Hypothalamus (tissue), 51 donors: ENCODE data around the gene SLC25A22.

Source experiments
- DNase-seq, 51 donors: peaks; one replicate each; lab custom pipeline; 2025; lab: John Stamatoyannopoulos, UW

SLC25A22 gene

DNA sequence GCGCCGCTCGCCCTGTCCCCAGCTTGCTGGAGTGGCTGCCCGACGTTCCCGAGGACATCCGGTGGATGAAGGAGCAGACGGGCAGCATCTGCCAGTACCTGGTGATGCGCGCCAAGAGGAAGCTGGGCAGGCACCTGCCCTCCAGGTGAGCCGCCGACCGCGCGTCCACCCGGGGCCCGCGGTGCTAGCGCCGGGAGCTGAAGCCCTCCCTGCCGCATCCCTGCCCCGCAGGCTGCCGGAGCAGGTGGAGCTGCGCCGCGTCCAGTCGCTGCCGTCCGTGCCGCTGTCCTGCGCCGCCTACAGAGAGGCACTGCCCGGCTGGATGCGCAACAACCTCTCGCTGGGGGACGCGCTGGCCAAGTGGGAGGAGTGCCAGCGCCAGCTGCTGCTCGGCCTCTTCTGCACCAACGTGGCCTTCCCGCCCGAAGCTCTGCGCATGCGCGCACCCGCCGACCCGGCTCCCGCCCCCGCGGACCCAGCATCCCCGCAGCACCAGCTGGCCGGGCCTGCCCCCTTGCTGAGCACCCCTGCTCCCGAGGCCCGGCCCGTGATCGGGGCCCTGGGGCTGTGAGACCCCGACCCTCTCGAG lies 26.3 kb upstream of the SLC25A22 start:
- DNase-seq = peak in 19 of 51 donors; percentile 16 to 63 (median 38)

DNA sequence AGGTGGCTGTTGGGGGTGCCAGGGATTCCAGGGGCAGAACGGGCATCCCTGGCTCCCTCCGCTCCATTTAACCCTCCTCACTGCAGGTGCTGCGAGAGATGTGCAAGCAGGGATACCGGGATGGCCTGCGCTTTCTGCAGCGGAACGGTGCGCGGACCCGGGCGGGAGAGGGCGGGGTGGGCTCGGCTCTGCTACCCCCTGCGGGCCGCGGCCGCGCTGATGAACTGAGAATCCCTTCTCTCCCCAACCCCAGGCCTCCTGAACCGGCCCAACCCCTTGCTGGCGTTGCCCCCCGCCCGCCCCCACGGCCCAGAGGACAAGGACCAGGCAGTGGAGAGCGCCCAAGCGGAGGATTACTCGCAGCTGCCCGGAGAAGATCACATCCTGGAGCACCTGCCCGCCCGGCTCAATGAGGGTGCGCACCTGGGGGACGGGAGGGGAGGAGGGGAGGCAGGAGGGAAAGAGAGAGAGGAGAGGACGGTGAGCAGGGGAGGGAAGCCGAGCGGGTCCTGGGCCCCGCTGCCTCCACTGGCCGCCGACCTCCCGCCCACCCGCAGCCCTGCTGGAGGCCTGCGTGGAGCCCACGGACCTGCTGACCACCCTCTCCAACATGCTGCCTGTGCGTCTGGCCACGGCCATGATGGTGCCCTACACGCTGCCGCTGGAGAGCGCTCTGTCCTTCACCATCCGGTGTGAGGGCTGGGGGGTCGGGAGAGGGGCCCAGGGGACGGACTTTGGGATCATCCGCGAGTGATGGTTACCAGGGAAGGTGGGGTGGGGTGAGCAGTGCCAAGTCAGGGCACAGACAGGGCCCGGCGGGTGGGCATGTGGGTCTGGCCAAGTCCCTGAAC lies 25.6 kb upstream of the SLC25A22 start:
- DNase-seq = no peak

DNA sequence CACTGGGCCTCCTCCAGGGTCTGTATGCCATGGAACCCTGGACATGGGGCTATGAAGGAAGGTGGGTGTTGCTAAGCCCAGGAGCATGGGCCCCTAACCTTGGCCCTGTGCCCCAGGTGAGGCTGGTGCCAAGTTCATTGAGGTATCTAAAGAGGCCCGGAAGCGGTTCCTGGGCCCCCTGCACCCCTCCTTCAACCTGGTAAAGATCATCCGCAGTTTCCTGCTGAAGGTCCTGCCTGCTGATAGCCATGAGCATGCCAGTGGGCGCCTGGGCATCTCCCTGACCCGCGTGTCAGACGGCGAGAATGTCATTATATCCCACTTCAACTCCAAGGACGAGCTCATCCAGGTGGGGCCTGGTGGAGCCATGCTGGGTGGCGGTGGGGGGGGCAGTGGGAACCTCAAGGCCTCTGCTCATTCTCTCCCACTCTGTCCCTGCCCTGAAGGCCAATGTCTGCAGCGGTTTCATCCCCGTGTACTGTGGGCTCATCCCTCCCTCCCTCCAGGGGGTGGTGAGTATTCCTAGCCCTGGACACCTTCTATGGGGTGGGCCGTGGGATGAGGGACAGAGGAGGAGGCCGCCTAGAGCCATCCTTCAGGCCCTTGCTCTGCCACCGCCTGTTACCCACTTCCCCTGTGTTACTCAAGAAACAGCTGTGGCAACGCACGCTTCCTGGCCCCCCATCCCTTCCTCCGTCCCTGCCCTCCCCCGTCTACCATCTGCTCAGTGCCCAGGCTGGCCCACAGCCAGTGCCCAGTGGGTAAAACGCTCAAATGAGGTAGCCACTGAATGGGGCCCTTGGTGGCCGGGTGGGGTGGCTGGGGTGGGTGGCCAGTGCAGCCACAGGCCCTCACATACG lies 23.7 kb upstream of the SLC25A22 start:
- DNase-seq = peak in 9 of 51 donors; percentile 12 to 46 (median 20)

DNA sequence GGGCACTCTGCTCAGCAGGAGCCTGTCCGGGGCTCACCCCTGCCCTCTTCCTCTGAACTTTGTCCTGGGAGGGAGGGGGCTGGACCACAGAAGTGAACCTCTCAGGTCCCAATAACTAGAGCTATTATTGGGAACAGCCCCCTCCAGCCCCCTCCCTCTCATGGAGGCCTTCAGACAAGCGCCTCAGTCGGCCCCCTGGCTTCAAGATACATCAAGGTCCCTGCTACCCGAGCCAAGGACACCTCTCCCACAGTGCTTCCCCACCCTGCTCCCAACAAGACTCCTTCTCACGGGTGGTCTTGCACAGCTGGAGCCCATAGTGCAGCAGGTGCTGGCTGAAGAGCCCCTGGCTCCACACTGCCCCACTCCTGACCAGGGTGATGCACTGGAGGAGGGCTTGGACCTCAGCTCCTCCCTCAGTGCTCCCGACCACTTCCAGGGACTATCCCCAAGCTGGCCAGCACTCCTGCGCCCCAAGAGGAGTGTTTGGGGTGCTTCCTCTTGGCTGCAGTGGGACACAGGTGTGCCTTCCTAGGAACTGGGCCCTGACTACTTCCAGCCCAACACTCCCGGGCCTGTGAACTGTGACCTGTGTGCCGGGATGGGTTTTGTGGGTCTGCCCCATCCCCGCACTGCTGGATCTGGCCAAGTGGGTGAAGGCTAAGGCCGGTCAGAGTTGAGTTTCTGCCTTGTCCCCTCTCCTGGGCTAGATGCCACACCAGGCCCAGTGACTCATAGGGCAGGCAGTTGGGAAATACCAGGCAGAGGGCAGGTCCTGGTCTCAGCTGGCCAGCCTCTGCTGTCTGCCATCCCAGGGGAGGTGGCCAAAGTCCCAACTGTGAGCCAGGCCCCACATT lies 22.8 kb upstream of the SLC25A22 start:
- DNase-seq = peak in 16 of 51 donors; percentile 19 to 82 (median 52)

DNA sequence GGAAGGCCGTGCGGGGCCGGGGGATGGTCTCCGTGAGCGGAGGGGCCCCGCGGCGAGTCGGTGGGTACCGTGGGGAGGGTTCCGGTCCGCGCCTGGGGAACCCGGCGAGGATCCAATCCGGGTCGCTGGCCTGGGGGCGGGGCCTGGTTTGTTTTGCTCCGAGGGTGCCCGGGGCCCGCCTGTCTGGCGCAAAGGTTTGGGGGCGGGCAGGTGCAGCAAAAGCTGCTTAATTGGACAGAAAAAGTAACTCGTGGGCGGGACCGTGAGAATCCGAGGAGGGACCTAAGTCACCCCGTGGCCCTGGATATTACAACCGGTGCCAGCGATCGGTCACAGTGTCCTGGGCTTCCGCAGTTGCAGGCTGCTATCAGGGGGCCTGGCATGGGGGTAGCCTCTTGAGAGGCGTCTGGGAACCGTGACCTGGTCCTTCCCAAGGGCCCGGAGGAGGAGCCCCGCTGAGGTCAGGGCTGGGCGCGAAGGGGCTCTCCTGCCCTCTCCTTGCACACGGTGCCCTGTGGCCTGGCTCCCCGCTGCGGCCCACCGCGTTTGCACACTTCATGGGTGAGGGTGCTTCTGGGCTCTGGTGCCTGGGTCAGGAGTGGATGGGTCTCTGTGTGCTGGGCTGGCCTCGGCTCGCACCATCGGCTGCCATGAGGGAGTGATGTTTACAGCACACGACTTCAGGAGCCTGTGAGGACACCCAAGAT lies 22.0 kb upstream of the SLC25A22 start:
- peak in 37 of 51 donors; percentile 22 to 75 (median 58) for DNase-seq

DNA sequence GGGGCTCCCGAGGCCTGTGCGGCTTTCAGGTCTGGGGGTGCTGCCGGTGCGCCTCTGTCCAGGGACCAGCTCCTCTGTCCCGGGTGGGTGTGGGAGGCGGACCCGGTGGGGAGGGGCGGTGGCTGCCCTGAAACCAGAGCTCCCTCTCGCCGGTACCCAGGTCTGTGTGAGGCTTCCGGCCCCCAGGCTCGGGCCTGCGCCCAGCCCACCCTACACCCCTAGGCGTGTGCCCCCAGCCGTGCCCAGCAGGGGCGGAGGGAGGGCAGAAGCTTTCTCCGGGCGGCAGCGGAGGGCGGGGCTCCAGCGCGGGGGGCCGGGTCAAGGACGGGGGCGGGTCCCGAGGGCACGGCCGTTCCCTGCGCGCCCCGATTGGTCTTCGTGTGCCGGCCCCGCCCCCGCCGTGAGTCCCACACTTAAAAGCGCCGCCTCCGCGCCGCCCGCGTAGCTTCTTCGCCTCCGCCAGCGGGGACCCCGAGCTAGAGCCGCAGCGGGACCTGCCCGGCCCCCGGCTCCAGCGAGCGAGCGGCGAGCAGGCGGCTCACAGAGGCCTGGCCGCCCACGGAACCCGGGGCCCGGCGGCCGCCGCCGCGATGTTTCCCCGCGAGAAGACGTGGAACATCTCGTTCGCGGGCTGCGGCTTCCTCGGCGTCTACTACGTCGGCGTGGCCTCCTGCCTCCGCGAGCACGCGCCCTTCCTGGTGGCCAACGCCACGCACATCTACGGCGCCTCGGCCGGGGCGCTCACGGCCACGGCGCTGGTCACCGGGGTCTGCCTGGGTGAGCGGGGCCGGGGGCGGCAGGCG lies 21.2 kb upstream of the SLC25A22 start:
- DNase-seq = peak in 50 of 51 donors; percentile 32 to 95 (median 84)

DNA sequence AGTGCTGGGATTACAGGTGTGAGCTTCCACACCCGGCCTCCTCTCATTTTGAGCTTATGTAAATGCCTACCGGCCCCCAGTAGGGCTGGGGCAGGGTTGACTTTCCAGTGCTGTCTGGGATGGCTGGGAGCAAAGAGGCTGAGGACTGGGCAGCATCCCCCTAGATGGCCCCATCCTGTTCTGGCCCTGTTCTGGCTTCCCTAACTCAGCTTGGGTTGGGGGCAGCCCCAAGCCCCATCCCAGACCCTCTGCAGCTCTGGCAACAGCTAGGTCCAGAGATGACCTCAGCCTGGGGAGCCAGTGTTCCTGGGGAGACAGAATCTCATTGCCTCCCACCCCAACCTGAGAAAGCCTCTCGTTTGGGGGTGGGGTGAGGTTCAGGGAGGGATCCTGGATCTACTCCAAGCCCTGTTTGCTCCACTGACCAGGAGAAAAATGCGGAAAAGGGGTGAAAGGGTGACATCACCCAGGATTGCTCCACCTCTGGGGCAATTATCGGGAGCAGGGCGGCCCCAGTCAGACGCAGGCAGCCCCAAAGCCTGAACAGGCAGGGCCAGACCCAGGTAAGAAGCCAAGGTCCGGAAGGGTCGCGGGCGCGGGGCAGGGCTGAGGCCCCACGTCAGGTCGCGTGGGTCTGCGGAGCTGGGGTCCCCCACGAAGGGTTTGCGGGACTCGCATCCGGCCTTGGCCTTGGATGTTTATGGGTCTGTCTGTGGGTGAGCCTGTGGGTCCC lies 20.5 kb upstream of the SLC25A22 start, which contains the start of gene PNPLA2:
PNPLA2 (plus strand) TSS at position 519 of the 733 bp plus-strand sequence. CDS start 805 bp downstream, outside the sequence.
- no peak for DNase-seq

DNA sequence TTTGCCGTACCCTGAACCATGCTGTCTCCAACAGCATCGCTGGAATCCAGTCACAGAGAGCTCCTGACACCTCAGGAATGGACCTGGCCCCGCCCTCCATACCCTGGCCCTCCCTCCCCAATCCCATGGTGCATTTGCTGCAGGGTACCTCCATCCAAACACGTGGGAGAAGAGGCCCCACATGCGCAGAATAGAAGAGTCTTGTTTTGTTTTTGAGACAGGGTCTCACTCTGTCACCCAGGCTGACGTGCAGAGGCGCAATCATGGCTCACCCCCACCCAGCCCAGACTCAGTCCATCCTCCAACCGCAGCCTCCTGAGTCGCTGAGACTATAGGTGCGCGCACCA lies 18.3 kb upstream of the SLC25A22 start:
- no peak for DNase-seq

DNA sequence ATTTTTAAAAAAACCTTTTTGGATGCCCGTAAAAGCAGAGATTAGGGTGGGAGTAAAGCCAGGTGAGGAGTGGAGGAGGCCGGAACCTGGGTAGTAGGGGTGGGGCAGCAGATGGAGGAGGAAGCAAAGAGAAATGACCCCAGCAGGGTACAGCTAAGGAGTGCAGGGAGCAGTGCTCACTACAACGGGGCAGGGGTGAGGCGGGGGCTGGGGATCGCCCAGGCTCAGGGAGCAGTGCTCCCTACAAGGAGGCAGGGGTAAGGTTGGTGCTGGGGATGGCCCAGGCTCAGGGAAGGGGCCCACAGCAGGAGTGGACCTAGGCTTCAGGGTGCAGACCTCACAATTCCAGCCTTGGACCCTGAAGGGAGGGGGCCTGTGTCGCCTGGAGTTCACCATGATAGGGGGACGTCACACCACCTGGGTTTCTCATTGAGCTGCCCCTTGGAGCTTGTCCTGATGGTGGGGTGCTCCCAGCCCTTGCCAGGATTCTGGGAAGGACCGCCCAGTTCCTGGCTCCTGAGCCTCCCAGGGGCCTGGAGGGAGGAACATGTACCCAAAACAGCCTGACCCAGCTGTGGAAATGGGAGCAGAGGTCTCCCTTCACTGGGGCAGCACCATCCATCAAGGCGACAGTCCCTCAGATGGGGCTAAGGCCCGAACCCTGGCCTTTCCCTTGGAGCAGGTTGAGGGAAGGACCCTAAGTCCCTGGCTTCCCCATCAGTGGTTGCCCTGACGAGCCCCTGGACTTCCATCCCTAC lies 17.8 kb upstream of the SLC25A22 start:
- DNase-seq = no peak

DNA sequence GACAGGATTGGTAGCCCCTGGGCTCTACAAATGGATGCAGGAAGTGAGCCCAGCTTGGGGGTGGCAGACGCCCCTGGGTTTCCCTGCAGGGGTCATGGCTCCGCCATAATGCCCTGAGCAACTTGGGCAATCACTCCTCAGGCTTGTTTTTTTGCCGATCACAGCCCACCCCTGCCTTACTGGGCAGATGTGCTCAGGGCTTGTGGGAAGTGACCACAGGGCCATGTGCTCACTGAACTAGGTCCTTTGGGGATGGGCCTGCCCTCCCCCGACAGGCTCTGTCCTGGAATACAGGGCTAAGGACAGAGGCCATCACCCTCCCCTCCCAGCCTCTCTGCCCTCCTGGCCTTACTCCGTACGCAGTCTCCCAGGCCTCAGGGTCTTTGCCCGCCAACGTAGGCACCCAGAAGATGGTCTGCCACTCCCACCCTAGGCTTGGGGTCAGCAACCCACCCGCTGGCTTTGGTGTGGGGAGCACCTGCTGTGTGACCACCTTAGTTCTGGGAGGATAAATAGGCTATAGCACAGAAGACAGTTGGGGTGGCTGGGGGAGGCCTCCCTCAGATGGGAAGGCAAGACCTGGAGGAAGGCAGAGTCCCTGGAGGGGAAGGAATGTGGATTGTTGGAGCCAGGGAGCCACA lies 15.5 kb upstream of the SLC25A22 start:
- no peak for DNase-seq

DNA sequence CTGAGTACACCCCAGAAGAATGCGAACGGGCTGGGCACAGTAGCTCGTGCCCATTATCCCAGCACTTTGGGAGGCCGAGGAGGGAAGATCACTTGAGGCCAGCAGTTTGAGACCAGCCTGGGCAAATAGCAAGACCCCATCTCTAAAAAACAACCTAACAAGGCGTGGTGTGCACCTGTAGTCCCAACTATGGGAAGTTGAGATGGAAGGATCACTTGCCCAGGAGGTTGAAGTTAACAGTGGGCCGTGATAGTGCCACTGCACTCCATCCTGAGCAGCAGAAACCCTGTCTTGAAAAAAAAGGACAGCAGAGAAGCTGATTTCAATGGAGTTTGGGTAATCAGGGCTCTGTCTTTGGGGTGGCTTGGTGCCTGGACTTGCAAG lies 15.0 kb upstream of the SLC25A22 start:
- DNase-seq = no peak

DNA sequence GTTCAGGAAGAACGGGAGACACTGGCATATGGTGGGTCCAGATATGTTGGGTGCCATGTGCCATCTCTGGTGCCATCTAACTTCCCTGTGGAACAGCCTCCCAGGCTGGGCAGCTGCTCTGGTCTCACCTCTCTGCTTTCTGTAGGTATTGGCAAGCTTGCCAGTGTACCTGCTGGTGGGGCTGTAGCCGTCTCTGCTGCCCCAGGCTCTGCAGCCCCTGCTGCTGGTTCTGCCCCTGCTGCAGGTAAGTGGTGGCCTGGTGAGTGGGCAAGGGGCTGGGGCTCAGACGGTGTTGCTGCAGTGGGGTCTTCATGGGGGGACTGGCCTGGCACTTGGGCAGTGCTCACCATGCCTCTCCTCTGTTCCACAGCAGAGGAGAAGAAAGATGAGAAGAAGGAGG lies 14.3 kb upstream of the SLC25A22 start:
- no peak for DNase-seq

DNA sequence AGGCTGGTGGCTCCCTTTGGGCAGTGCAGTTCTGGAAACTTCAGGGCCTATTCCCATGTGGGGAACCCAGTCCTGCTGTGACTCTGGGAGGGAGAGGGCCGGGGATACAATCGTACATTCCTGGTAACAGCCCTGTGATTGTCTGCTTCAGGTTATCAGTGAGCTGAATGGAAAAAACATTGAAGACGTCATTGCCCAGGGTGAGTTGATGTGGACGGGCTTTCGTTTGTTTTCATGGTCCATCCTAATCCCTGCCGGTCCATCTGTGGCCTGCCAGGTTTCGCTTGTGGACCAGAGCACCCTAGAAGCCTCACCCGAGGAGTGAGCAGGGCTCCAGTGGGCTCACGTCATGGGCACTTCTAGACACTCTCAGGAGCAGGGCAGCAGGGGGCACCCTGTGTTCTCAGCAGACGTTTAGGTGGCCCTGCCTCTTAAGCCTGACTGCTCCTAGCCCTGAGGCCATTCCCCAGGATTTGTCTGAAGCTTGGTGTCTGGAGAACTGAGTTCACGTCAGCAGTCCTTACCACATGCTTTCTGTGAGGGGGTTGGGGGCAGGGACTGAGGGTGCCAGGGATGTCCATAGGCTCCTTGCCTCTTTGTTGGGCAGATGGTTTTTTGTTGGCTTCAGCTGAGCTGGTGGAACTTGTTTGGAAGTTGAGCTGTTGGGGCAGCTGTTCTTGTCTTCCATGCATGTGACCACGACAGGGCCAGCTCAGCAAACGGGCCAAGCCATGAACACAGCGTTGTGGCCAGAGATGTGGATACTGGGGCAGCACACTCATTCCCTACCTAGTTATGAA lies 13.6 kb upstream of the SLC25A22 start:
- DNase-seq = no peak

DNA sequence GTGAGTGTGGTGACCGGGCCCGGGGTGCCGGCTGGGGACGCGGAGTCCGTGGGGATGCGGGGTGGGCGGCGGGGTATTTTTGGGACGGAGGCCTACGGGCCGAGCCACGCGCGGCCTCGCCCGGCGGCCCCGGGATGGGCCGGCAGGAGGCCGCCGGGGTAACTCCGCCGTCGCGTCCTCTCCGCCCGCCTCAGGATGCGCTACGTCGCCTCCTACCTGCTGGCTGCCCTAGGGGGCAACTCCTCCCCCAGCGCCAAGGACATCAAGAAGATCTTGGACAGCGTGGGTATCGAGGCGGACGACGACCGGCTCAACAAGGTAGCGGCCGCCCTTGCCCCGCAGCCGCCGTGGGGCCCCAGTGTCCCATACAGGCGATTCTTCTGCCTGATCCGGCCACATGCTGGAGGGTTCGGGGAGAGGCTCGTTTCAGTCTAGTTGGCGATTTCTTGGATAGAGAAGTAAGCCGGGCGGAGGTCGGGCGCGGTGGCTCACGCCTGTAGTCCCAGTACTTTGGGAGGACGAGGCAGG lies 12.0 kb upstream of the SLC25A22 start:
- DNase-seq = no peak

DNA sequence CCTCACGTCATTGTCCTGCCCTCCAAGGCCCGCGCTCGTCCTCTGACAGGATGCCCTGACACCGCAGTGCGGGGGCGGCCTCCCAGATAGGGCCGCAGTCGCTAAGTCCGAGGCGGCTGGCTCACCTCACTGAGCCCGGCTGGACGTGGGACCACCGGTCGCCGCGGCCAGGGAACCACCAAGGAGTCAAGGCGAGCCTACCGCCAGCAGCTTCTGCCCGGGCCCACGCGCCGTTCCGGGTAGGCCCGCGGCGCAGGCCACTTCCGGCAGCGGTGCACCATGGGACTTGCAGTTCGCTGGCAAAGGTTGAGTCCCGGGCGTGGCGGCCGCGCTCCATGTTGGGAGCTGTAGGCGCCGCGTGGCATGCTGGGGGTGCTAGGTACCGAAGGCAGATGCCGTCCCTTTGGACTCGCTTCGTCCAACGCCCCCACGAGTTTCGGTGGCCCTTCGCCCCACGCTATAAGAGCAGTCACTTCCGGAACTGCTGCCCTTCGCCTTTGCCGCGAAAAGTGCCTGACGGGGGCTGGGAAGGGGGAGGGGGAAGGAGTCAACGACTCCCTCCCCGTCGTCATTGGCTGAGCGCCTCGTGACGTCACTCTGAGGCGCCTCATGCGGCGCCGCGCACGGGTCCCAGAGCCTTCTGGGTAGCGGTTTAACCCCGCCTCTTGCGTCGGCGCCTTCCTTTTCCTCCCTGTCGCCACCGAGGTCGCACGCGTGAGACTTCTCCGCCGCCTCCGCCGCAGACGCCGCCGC lies 11.4 kb upstream of the SLC25A22 start, which contains the start of gene RPLP2:
RPLP2 (plus strand) TSS at position 681 of the 753 bp plus-strand sequence. CDS start 268 bp downstream, outside the sequence.
- DNase-seq = peak; percentile 86 to 100 (median 97)
